ENCODE data around the gene CDO1.
"Not testable (repeated sequence)": the region's sequence is repeated elsewhere in the genome, so short reads cannot be mapped to it uniquely, and the experiment has no call there.

Gene CDO1

DNA sequence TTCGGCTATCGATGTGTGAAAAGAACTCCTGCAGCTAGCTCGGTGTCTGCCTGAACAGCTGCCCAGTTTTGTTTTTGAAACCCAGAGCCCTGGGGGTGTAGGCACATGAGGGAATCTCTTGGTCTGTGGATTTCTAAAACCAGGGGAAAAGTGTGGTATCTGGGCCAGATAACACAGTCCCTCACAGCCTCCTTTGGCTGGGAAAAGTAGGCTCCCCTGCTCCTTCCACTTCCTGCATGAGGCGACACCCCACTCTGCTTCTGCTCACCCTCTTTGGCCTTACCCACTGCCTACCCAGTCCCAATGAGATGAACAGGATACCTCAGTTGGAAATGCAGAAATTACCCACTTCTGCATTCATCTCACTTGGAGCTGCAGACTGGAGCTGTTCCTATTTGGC lies 9.5 kb upstream of the CDO1 start:
- DNase-seq = no peak

DNA sequence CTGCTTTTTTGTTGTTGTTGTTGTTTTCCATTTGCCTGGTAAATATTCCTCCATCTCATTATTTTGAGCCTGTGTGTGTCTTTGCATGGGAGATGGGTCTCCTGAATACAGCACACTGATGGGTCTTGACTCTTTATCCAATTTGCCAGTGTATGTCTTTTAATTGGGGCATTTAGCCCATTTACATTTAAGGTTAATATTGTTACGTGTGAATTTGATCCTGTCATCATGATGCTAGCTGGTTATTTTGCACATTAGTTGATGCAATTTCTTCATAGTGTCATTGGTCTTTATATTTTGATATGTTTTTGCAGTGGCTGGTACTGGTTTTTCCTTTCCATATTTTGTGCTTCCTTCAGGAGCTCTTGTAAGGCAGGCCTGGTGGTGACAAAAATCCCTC lies 8.5 kb upstream of the CDO1 start:
- DNase-seq = not testable (repeated sequence)

DNA sequence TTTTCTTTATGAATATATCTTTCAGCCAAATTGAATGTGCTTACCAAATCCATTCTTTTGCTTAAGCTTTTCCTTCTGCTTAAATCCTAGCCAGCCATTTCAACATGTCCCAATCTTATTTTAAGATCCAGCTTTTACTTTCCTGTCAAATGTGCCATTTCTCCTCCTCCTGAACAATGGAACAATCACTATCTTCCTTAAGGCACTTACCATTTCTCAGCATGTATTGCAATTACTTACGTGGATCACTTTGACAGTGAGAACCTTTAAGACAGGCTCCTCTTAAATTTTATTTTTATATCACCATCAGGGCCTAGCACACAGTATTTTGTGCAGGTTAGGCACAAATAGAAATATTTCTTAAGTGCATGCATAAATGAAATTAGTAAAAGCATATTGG lies 4.4 kb upstream of the CDO1 start:
- DNase-seq = no peak

DNA sequence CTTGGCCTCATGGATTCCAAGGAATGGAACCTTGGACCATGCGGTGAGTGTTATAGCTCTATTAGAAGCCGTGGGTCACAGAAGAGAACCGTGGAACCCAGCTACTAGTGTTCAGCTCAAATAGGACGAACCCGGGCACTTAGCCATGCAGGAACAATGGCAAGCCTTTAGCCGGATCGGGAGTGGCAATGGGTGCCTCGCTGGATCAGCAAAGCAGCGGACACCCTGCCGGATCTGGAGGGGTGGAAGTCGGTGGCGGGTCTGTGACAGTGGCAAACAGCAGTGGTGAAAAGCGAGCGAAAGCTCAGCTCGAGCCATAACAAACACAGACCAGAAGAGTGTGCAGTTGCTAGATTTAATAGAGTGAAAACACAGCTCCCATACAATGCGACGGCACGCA lies 2.4 kb upstream of the CDO1 start:
- DNase-seq = no peak

DNA sequence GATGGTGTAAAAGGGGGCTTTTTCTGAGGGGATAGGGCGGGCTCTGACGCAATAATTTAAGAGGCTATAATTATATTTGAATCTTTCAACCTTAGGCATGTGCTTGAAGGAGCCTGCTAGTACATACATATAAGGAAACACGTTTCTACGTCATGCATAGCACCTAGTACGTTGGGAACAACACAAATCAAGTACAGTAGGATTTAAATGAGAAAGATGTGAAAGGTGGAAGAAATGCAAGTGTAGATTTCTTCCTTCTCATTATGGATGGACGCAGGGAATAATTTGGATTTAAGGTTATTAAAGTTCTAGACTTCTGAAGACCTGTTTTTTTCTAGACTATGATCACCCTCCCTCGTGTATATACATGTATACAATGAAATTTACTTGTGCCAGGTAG lies 927 bp upstream of the CDO1 start:
- DNase-seq = no peak

DNA sequence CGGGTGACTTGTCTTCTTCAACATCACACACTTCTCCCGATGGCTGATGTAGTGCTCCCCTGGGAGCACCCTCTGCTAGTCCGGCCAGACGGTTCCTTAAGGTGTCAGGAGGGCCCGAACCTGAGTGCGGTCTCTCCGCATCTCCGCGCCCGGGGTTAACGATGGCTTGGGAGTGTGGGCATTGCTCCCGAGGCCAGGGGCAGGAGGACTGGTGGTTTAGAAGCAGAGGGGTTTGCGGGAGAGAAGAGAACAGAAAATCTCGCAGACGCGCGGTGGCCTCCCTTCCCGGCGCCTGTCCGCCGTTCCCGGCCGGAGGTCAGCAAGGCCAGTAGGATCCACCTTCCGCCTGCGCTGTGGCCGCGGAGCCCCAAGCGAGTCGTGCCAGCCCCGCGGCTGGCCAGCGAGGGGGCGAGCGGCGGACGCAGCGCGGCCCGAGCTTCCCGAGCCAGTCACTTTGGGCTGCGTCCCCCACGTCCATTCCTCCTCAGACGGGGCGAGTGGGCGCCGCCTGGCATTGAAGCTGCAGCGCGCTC lies 700 bp downstream of the CDO1 start:
- no peak for DNase-seq

DNA sequence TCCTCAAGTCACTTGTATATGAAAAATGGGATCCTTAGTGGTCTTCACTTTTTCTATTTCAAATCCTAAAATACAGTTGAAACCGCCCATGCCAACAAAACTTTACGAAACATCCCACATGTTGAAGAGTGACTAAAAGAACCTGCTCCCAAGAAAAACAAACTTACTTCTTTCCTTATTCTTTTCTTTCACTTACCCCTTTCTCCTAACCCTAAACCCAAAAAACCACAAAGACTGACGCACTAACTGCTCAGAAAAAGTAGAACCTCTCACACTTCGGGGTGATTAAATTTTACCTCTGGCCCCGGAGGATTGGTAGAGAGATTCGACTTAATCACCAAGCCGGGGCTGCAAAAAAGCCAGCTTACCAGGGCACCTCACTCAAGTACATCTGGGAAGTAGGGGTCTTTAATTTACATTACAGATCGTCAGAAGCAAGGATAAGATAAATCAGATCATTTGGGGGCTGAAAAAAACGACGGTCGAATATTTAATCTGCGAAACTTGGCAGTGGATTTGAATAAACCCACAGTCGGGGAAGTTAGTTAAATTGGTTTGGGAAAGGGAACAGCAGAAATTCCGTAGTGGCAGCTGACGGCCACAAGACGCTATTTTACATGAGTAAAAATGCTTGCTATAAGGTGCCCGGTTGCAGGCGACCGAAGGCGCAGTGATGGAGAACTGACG lies 1.3 kb downstream of the CDO1 start:
- no peak for DNase-seq

DNA sequence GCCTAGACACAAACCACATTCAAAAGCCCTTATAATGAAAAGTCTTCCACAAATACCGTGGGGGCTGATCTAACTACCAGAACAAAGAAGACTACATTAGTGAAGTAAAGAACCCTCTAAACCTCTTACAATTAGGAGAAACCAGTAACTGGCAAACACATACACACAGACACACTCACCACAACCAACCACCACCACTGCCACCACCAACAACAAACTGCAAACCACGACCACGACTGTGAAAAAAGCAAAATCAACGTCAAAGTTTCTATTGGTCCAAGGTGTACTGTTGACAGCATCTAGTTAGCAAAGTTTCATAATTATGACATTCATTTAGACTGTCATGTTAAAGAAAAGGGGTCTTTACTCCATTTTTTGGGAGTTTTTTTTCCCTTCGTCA lies 2.7 kb downstream of the CDO1 start:
- no peak for DNase-seq

DNA sequence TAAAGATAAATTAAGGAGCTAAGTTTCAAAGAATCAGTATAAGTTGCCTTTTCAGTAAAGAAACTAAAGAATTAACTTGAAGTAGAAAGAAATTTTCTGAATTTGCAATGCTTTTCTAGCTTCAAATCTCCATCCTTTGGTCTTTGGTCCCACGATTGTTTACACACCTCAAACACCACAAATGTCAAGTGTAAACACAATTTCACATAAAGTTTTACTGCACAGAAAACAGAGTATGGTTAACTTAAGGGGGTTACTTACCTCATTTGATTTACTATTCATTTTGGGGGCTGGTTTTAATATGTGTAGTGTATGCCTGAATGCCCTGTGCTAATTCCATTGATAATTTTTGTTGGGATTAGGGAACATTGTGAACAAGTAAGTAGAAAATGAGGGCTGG lies 4.1 kb downstream of the CDO1 start:
- DNase-seq = no peak

DNA sequence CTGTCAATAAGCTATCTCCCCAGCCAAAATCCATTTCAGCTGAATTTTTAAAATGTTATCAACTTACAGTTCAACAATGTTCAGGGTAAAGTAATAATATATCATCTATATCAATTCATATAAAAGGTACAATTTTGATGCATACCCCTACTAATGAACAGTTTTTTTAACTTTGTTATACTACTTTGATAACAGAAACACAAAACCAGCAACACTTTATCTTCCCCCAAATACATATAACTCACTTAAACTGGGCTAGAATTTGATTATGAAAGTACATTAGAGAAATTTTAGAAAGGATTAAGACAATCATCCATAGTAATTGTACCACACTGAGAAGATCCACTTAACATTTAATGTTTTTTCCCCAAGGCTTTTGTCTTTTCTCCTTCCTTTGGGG lies 5.1 kb downstream of the CDO1 start:
- no peak for DNase-seq

DNA sequence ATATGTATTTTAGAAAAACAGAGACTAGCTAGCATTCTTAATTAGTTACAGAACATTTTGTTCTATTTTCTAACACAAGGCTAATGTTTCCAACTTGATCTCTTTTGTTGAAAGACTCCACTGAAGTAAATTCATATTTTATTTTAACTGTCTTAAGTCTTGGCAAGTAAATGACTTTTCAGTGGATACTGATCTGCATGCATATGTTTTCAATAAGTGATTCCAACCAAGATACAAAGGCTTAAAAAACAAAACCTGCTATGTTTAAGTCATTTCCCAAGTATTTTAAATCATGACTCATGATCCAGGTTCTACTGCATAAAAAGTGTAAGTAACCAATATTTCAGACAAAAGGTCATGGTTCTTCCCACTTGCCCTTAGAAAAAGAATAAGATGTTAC lies 5.7 kb downstream of the CDO1 start:
- no peak for DNase-seq

DNA sequence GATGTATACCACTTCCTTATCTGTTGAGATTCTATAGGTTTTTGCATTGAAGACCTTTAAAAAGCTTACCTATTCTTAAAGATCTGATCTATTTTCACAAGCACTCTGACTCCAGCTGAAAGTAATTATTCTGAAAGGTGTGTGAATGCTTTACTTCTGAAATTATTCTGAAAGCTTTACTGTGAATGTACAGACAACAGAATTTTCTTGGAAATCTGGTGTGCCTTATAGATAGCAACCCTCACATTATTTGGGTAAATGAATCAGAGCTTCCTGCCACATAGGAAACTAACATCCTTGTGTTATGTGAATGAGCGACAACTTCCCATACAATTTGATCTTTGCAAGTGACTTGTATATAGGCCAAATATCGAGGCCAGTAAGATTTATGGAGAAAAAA lies 6.5 kb downstream of the CDO1 start:
- no peak for DNase-seq

DNA sequence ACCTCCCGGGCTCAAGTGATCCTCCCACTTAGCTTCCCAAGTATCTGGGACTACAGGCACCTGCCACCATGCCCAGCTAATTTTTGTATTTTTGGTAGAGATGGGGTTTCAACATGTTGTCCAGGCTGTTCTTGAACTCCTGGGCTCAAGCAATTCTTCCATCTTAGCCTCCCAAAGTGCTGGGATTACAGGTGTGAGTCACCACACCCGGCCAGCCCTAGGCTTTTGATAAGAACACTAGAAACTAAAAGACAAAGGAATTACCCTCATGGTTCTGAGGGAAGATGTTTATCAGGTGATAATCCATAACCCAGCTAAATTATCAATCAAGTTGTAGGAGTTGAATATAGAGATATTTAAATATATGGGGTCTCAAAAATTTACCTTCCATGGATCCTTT lies 8.4 kb downstream of the CDO1 start:
- DNase-seq = not testable (repeated sequence)

DNA sequence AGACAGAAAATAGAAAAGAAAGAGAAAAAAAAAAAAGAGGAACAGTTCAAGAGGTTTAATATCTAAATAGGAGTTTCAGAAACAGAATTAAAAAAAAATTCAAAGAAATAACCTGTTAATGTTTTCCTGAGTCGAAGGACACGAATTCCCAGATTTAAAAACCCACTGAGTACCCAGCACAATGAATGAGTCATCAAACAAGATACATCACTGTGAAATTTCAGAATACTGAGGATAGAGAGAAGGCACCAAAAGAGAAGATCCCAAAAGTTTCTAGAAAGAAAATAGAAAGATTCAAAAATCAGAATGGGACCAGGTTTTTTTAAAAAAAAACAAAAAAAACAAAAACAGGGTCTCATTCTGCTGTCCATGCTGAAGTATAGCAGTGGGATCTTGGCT lies 8.8 kb downstream of the CDO1 start:
- no peak for DNase-seq

DNA sequence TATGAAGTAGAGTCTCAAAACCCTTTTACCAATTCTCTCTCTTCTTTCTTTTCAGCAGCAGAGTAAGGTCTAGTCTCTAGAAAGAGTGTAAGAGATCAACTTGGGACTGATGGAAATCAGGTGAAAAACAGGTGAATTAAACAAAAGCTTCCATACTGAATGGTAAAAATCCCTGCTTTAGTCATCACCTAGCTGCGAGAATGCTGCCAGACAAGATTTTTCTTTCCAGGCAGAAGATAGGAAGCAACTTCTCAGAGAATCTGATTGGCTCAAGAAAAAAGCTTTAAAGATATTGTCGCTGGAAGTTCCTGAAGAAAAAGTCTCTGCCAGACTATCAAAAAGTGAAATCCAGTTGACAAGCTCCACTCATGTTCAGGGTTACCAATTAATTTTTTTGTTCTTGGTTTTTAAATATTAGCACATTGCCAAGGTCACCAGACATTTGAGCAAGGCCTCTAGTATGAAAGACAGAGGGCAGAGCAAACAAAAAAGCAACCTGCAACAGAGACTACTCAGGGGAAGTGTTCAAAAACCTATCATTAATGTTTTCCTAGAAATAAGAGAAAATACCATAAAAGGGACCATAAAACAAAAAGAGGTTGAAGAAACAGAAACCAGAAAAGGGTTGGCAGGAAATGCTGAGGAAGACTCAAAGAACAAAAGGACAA lies 9.3 kb downstream of the CDO1 start:
- DNase-seq = no peak

DNA sequence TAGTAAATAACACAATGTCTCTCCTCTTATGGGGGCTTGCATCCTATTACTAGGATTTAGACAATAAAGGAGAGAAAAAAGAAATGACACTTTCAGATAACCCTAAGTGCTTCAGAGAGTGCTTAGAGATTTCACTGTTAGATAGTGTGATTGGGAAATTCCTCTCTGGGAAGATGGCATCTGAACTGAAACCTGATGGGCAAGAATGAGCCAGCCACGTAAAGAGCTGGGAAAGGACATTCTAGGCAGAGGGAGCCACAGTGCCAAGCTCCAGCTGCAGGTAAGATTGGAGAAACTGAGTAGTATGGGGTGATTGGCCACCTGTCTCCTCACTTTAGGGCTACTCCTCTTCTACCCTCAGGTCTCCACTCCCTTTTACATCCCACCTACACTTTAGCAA lies 14.5 kb downstream of the CDO1 start:
- no peak for DNase-seq

DNA sequence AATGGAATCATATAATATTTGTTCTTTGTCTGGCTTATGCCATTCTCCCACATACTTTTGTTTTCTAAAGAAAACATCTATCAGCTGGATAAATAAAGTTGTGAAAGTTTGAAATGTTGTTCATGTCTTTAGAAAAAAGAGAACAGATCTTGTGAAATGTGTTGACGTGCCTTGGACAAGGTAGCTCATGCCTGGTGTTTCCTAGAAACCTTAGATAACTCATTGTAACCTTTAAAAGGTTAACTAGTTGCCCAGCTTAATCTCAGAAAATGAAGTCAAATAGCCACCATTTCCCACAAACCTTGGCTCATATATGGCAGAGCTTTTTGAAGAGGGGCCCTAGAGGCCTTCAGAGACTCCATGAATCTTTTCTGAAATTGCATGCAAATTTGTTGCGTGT lies 15.3 kb downstream of the CDO1 start:
- DNase-seq = no peak

DNA sequence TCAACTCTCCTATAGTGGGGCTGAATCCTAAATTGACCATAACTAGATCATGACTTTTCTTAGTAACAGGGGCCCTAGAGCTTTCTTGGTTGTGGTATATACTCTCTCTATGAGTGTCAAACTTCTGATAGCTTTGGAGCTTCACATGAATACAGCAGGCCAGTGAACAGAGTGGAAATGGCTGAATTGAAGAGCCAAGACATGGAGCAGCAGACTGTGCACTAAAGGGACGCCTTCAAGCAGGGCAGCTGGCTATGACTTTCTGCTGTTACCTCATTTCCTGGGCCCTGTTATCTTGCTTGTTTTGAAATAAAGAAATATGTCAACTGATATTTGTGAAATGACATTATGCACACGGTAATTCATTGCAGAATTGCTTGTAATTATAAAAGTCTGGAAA lies 16.4 kb downstream of the CDO1 start:
- no peak for DNase-seq

DNA sequence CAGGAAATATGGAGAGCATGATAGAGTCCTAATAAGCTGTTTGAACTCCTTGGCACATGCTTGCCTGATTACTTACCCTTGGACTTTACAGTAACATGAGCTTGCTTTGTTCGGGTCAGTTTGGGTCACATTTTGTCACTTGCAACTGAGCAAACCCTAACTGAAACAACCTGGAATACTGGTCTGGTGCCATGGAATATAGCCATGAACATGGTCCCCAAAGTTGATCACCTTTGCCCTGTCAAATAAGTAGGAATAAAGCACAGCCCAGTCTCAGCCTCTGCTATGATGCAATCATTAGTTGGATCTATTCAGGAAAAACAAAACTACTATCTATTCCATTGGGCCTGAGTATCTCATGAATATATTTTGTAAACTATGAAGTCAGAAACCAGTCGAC lies 18.2 kb downstream of the CDO1 start:
- DNase-seq = no peak

DNA sequence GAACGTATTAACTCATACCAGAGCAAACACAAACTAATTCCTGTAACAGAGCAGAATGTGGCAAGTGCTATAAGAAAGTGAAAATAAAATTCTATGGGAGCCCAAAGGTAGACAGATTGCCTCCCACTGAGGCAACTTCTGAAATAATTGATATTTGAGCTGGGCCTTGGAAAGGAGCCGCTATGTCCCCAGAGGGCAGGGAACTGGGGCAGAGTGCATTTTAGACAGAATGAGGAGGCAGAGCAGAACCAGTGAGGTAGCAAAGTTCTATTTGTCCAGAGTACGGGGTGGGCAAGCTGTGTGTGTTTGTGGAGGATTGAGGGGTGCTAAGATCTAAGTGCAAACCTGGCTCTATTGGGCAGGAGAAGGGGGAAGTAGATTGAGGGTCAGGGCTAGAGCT lies 19.8 kb downstream of the CDO1 start:
- DNase-seq = no peak

DNA sequence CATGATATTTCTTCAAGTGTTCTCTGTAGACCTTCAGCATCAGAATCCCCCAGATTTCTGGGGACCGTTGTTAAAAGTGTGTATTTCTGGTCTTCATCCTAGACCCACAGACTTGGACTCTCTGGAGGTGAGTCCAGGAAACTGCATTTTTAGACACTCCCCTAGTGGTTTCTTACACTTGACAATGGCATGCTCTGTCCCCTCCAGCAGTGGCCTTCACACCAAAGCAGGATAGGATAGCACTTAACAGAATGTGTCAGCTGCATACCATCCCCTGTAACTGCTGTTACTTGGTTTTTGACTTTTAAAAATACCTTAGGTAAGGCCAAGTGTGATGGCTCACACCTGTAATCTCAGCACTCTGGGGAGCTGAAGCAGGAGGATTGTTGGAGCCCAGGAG lies 20.8 kb downstream of the CDO1 start:
- no peak for DNase-seq

DNA sequence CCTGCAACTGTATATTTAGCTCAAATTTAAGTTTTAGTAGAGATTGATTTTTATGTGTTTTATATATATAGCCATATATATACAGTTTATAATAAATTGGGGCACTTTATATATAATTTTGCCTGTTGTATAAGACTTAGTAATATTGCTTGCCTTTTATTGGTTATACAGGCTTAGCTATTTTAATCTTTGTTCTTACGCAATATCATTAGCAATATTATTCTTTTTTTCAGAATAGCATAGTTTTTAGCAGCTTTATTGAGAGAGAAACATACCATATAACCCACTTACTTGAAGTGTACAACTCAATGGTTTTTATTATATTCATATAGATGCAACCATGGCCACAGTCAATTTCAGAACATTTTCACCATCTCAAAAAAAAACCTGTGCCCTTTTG lies 28.0 kb downstream of the CDO1 start:
- DNase-seq = no peak

DNA sequence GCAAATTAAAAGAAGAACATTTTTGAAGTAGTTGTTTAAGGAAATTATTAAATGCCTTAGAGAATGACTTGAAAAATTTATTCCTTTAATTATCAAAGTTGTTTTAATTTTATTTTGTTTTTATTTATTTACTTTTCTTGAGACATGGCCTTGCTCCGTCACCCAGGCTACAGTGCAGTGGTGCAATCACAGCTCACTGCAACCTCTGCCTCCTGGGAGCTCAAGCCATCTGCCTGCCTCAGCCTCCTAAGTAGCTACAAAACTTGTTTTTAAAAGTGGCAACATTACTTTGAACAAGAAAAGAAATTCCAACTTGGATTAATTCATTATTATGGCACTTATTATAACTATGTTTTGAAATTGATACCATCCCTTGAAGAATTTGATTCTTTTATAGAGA lies 29.0 kb downstream of the CDO1 start:
- no peak for DNase-seq

DNA sequence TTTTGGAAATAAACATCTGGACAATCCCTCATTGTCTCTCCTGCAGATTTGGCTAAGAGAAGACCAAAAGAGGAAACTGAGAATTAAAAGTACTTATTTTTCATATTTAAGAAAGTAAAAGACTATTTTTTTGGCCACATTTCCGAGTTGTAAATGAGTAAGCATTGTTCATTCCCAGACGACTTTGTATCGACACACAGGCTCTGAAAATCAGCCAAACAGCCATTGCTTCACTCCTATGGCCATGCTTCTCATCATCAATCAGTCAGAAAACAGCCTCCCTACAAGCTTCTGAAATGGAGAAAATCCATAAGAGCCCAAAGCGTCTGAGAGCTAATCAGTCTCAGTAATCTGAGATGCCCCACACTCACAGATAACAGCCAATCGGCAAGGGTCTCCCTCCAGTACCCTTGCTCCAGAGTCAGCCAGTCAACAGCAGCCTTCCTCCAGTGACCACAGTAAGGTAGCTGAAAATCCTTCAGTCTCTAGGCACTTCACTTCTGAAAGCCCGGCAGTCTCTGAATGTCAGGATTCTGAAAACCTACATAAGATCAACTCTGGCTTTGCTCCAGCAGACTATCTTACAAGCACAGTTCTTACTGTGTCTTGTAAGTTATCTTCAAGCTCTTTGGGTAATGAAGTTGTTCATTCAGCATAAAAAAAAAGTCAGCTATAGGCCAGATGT lies 30.9 kb downstream of the CDO1 start:
- no peak for DNase-seq
